Gastroesophageal sphincter (tissue), 4 donors: Measurements from ENCODE around the gene GALNT17. TPM values are rescaled to one million over a fixed set of nuclear protein-coding genes. Genes with fewer than 3 reads are reported as not detected.

Experiments
- ATAC-seq: fragments of 150-250 bp; one replicate; pipeline ENCODE4 v1.9.1; 2016; ENCODE audit warnings: mild to moderate bottlenecking, moderate library complexity
- H3K27ac ChIP-seq, 4 donors: fragments of 200-600 bp; sonication (generic) in 3 of 4; 1 replicate in 3 of 4; 2 replicates in 1 of 4; pipeline ENCODE4 v1.5.1; 2016 to 2019
- H3K27me3 ChIP-seq: fragments of 200-600 bp; sonication (generic); one replicate; pipeline ENCODE4 v1.5.1; 2019
- H3K36me3 ChIP-seq, 2 donors: fragments of 200-600 bp; sonication (generic); one replicate each; pipeline ENCODE4 v1.5.1; 2019; ENCODE audit warnings: control low read depth in 1 of 2
- H3K4me1 ChIP-seq, 3 donors: fragments of 200-600 bp; sonication (generic); 1 replicate in 2 of 3; 2 replicates in 1 of 3; pipeline ENCODE4 v1.5.1; 2016 to 2019; ENCODE audit warnings: control low read depth in 2 of 3
- H3K4me3 ChIP-seq, 2 donors: fragments of 200-600 bp; sonication (generic); one replicate each; pipeline ENCODE4 v1.5.1; 2019; ENCODE audit warnings: mild to moderate bottlenecking in 1 of 2, moderate library complexity in 1 of 2
- H3K9me3 ChIP-seq, 3 donors: fragments of 200-600 bp; sonication (generic); one replicate each; pipeline ENCODE4 v1.5.1; 2017 to 2019; ENCODE audit warnings: control low read depth in 2 of 3
- EP300 ChIP-seq: sonication (generic); formaldehyde crosslinking; IDR thresholded peaks from one replicate; pipeline ENCODE4 v1.6.1; 2017; ENCODE audit warnings: antibody characterized with exemption, mild to moderate bottlenecking
- POLR2A ChIP-seq, 2 donors: fragments of 450-650 bp; IDR thresholded peaks; one replicate each; pipeline ENCODE4 v1.6.1; 2017; ENCODE audit warnings: antibody characterized with exemption in 2 of 2, mild to moderate bottlenecking in 2 of 2, moderate library complexity in 1 of 2
- POLR2AphosphoS5 ChIP-seq: sonication (generic); formaldehyde crosslinking; IDR thresholded peaks from one replicate; pipeline ENCODE4 v1.6.1; 2017; ENCODE audit warnings: antibody characterized with exemption
- WGBS, 2 donors: methylation state at CpG; one replicate each; pipeline ENCODE4 v1.1.5; 2018; ENCODE audit warnings: low coverage in 1 of 2; 5-methylcytosine and 5-hydroxymethylcytosine counted together
- total RNA-seq, 4 donors: library from RNA; depleted of rRNA; stranded (reverse); fragments of >200 nt; gene quantifications; one replicate each; pipeline ENCODE4 v1.1.0, GENCODE V29; 2016
- TF ChIP-seq, protein P1 (sequence below), 4 experiments: fragments of 200-600 bp in 2 of 4; fragments of 450-650 bp in 2 of 4; sonication (generic) in 1 of 4; IDR thresholded peaks; one replicate each; pipeline ENCODE4 v1.5.1; 2017 to 2019; ENCODE audit warnings: antibody characterized with exemption in 4 of 4, mild to moderate bottlenecking in 2 of 4, moderate library complexity in 2 of 4

Gene GALNT17
- total RNA-seq, 4 donors from 2014 or later, result 16.7 to 93.2 (median 34.8) TPM

DNA sequence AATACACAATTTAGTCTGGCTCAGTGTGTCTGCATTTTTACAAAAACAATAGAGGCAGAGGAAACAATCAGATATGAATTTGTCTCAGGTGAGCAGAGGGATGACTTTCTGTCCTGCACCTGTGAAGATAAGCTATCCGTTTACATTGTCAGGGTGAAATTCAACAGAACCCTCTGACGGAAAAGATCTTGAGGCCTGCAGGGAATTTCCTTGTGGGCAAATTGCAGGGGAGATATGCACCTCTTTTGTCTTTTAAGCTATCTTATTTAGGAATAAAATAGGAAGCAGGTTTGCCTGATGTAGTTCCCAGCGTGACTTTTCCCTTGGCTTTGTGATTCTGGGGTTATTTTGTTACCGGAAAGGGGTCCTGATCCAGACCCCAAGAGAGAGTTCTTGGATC is 325.1 kb downstream of the GALNT17 start:
- no peak for ATAC-seq
- Histone ChIP-seq H3K27ac (no peak overlapping the region), H3K4me3 (no peak overlapping the region), H3K36me3 (no peaks in the 10 kb centered on the region), H3K4me1 (peaks cover 0 to 7% (median 0%) of the 10 kb centered on the region in 3 donors), H3K9me3 (no peaks in the 10 kb centered on the region), H3K27me3 (no peaks in the 10 kb centered on the region)
- TF ChIP-seq, protein P1, sequence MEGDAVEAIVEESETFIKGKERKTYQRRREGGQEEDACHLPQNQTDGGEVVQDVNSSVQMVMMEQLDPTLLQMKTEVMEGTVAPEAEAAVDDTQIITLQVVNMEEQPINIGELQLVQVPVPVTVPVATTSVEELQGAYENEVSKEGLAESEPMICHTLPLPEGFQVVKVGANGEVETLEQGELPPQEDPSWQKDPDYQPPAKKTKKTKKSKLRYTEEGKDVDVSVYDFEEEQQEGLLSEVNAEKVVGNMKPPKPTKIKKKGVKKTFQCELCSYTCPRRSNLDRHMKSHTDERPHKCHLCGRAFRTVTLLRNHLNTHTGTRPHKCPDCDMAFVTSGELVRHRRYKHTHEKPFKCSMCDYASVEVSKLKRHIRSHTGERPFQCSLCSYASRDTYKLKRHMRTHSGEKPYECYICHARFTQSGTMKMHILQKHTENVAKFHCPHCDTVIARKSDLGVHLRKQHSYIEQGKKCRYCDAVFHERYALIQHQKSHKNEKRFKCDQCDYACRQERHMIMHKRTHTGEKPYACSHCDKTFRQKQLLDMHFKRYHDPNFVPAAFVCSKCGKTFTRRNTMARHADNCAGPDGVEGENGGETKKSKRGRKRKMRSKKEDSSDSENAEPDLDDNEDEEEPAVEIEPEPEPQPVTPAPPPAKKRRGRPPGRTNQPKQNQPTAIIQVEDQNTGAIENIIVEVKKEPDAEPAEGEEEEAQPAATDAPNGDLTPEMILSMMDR (IDR thresholded peaks at IDR 0.05), result no peak
- no peak for TF ChIP-seq POLR2A (IDR thresholded peaks at IDR 0.05)
- no peak for TF ChIP-seq POLR2AphosphoS5
- no peak for TF ChIP-seq EP300
- WGBS, 2 donors, result 68 to 91% methylated on average over 3 to 4 of the region's 4 CpGs

DNA sequence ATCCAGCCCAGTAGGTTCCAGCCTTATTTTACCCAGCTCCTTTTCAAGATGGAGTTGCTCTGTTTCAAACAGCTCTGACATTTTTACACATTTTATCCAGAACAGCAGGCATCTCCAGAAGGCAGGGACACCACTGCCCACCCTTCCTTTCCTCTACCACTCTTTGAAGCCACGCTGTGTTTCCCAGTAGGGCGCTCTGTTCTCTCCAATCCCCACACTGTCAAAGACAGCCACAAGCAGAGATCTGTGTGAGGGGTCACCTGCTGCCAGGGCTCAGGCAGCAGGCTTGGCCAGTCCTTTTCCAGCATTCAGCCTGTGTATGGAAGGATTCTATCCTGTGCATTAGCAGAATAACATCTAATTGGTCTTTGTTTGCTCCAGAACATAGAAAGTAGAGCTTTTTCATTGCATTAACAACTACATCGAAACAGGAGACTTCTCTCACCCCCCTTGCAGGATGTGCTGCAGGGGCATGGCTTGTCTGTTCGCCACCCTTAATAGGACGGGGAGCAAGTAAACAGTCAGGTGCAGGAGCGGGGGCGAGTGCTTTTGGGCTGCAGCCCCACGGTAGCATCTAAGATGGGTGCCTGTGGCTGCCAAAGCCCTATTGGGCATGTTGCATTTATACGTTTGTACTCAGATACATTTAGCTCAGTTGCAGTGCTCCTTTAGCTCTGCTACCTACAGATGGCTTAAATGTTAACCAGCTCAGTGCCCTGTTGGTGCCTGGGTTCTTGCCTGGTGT is 326.1 kb downstream of the GALNT17 start:
- H3K27me3 ChIP-seq, result no peaks in the 10 kb centered on the region
- H3K27ac ChIP-seq, result no peak overlapping the region
- H3K4me3 ChIP-seq, result no peak overlapping the region
- no peak for ATAC-seq
- H3K4me1 ChIP-seq, result peaks cover 0 to 7% (median 0%) of the 10 kb centered on the region in 3 donors
- 50 to 60% methylated on average over 1 of the region's 9 CpGs for WGBS, 2 donors
- H3K36me3 ChIP-seq, result no peaks in the 10 kb centered on the region
- H3K9me3 ChIP-seq, result no peaks in the 10 kb centered on the region
- TF ChIP-seq POLR2A (IDR thresholded peaks at IDR 0.05) (no peak), POLR2AphosphoS5 (no peak), EP300 (no peak)
- TF ChIP-seq, protein P1 (IDR thresholded peaks at IDR 0.05), result no peak

DNA sequence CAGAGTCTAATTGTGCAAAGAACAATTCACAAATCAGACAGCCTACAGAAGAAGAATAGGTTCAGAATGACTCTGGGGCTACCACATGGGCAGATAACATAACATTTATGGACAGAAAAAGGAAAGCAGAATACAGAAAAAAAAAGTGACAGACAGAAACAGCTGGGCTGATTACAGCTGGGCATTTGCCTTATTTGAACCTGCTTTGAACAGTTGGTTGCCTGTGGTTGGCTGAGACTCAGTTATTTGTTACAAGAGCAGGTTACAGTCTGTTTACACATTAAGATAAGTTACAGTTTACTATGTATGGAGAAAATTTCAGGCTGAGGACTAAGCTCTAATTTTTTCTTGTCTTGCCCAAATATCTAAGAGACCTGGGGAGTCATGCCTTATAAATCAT is 327.2 kb downstream of the GALNT17 start:
- no peaks in the 10 kb centered on the region for H3K9me3 ChIP-seq
- H3K4me3 ChIP-seq, result no peak overlapping the region
- H3K27ac ChIP-seq, result no peak overlapping the region
- no peaks in the 10 kb centered on the region for H3K36me3 ChIP-seq
- ATAC-seq, result no peak
- no peaks in the 10 kb centered on the region for H3K27me3 ChIP-seq
- TF ChIP-seq EP300 (no peak), POLR2A (IDR thresholded peaks at IDR 0.05) (no peak), POLR2AphosphoS5 (no peak)
- TF ChIP-seq, protein P1 (IDR thresholded peaks at IDR 0.05), result no peak
- peaks cover 0 to 7% (median 0%) of the 10 kb centered on the region in 3 donors for H3K4me1 ChIP-seq

DNA sequence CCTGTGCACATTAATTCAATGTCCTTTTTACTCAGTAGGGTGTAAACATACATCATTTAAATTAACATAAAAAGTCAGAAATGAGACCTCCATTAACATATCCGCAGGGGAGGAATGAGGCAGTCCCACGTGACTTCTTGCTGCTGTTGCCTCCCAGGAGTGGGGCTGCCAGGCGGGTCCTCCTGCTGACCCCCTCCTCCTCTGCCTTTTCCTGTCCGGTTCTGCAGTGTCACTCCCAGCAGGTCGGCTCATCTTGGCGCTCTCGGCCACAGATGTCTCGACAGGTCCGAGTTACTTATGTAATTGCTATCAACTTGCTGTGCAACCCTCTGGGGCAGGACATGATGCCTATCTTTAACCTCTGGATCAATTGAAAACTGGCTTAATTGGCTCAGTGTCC is 329.6 kb downstream of the GALNT17 start:
- H3K27ac ChIP-seq, result no peak overlapping the region

More for the DNA sequence above, 329.6 kb downstream of the GALNT17 start:
- H3K36me3 ChIP-seq, result no peaks in the 10 kb centered on the region
- H3K9me3 ChIP-seq, result no peaks in the 10 kb centered on the region
- no peak for ATAC-seq
- peaks cover 0 to 7% (median 0%) of the 10 kb centered on the region in 3 donors for H3K4me1 ChIP-seq
- 60 to 87% methylated on average over 3 to 8 of the region's 9 CpGs for WGBS, 2 donors
- no peaks in the 10 kb centered on the region for H3K27me3 ChIP-seq
- TF ChIP-seq POLR2A (IDR thresholded peaks at IDR 0.05) (no peak), EP300 (no peak), POLR2AphosphoS5 (no peak)
- TF ChIP-seq, protein P1 (IDR thresholded peaks at IDR 0.05), result no peak
- no peak overlapping the region for H3K4me3 ChIP-seq
